K562 (cell line): Measurements from ENCODE around the gene KCNS1. TPM values are rescaled to one million over a fixed set of nuclear protein-coding genes. Genes with fewer than 3 reads are reported as not detected.

Experiments
- ZNF766 ChIP-seq: fragments of 200-800 bp; sonication (Bioruptor generic); conservative IDR thresholded peaks from 2 replicates; pipeline ENCODE4 v1.6.1; 2016; ENCODE audit warnings: missing genetic modification characterization, missing compliant biosample characterization
- polyA plus RNA-seq, 8 experiments: library from polyadenylated mRNA; depleted of rRNA in 4 of 8; stranded (reverse) in 5 of 8; unstranded in 3 of 8; fragments of >200 nt; fragmentation: Nextera tagmentation in 2 of 8; fragmentation: Illumina TruSeq in 1 of 8; extraction: Ambion mirVana in 2 of 8; extraction: Trizol in 1 of 8; gene quantifications; 2 replicates each; pipeline versions ENCODE4 v1.2.1 to v1.2.3, GENCODE V29; 2011 to 2014; ENCODE audit warnings: inconsistent platforms in 1 of 8, missing spikeins in 1 of 8
- total RNA-seq, 7 experiments: library from RNA; depleted of rRNA in 6 of 7; stranded (reverse); fragments of >200 nt in 6 of 7; fragmentation: Illumina TruSeq in 2 of 7; extraction: Trizol in 2 of 7; gene quantifications; 2 replicates each; pipeline versions ENCODE4 v1.2.1 to v1.2.3, GENCODE V29; 2011 to 2021; ENCODE audit warnings: low replicate concordance in 1 of 7
- TF ChIP-seq, protein P1 (sequence below), 2 experiments: fragments of 450-650 bp; IDR thresholded peaks; 2 replicates each; pipeline ENCODE4 v1.6.1; 2018; ENCODE audit warnings: mild to moderate bottlenecking in 2 of 2, low read depth in 1 of 2; ENCODE audit not compliant: partially characterized antibody in 2 of 2
- TF ChIP-seq, protein P2 (sequence below): fragments of 450-650 bp; IDR thresholded peaks from 2 replicates; pipeline ENCODE4 v1.6.1; 2016; ENCODE audit warnings: low read depth, mild to moderate bottlenecking, moderate library complexity
- TF ChIP-seq, protein P3 (sequence below): fragments of 250-450 bp; sonication (Bioruptor Pico); IDR thresholded peaks from 2 replicates; pipeline ENCODE4 v1.4.0; 2020; ENCODE audit warnings: mild to moderate bottlenecking, moderate library complexity, borderline replicate concordance
- TF ChIP-seq, protein P4 (sequence below): sonication (generic); formaldehyde crosslinking; IDR thresholded peaks from 2 replicates; pipeline ENCODE4 v1.8.0; 2023; ENCODE audit warnings: mild to moderate bottlenecking, missing genetic modification reagents

KCNS1 gene
- total and polyA plus RNA-seq, 9 of the 15 experiments (the other 6 are each of a cell fraction or from before 2014, with no cell fraction given): not detected

DNA sequence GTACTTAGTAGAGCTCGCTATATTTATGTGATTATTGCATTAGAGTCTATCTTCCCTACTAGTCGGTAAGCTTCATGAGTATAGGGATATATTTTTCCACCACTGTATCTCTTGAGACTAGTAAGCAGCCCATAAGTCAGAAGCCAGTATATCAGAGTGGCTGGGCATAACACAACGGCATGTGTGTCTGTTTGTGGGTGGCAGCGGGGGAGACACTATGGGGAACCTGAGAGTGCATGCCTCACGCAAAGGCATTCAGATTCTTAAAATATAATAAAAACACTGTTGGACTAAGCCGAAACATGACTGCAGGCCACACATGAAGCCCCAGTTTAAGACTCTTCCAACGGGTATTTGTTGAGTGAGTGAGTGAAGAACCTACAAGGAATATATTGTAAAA lies 8.0 kb downstream of the KCNS1 start (continued):
- TF ChIP-seq, protein P1, sequence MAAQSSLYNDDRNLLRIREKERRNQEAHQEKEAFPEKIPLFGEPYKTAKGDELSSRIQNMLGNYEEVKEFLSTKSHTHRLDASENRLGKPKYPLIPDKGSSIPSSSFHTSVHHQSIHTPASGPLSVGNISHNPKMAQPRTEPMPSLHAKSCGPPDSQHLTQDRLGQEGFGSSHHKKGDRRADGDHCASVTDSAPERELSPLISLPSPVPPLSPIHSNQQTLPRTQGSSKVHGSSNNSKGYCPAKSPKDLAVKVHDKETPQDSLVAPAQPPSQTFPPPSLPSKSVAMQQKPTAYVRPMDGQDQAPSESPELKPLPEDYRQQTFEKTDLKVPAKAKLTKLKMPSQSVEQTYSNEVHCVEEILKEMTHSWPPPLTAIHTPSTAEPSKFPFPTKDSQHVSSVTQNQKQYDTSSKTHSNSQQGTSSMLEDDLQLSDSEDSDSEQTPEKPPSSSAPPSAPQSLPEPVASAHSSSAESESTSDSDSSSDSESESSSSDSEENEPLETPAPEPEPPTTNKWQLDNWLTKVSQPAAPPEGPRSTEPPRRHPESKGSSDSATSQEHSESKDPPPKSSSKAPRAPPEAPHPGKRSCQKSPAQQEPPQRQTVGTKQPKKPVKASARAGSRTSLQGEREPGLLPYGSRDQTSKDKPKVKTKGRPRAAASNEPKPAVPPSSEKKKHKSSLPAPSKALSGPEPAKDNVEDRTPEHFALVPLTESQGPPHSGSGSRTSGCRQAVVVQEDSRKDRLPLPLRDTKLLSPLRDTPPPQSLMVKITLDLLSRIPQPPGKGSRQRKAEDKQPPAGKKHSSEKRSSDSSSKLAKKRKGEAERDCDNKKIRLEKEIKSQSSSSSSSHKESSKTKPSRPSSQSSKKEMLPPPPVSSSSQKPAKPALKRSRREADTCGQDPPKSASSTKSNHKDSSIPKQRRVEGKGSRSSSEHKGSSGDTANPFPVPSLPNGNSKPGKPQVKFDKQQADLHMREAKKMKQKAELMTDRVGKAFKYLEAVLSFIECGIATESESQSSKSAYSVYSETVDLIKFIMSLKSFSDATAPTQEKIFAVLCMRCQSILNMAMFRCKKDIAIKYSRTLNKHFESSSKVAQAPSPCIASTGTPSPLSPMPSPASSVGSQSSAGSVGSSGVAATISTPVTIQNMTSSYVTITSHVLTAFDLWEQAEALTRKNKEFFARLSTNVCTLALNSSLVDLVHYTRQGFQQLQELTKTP (IDR thresholded peaks at IDR 0.05; ENCODE audit: low read depth in 1 of 2, partially characterized antibody in 2 of 2): no peak
- TF ChIP-seq, protein P2, sequence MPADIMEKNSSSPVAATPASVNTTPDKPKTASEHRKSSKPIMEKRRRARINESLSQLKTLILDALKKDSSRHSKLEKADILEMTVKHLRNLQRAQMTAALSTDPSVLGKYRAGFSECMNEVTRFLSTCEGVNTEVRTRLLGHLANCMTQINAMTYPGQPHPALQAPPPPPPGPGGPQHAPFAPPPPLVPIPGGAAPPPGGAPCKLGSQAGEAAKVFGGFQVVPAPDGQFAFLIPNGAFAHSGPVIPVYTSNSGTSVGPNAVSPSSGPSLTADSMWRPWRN: no peak
- no peak for TF ChIP-seq ZNF766 (CRISPR knock-in tag)
- TF ChIP-seq, protein P3, sequence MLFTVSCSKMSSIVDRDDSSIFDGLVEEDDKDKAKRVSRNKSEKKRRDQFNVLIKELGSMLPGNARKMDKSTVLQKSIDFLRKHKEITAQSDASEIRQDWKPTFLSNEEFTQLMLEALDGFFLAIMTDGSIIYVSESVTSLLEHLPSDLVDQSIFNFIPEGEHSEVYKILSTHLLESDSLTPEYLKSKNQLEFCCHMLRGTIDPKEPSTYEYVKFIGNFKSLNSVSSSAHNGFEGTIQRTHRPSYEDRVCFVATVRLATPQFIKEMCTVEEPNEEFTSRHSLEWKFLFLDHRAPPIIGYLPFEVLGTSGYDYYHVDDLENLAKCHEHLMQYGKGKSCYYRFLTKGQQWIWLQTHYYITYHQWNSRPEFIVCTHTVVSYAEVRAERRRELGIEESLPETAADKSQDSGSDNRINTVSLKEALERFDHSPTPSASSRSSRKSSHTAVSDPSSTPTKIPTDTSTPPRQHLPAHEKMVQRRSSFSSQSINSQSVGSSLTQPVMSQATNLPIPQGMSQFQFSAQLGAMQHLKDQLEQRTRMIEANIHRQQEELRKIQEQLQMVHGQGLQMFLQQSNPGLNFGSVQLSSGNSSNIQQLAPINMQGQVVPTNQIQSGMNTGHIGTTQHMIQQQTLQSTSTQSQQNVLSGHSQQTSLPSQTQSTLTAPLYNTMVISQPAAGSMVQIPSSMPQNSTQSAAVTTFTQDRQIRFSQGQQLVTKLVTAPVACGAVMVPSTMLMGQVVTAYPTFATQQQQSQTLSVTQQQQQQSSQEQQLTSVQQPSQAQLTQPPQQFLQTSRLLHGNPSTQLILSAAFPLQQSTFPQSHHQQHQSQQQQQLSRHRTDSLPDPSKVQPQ (CRISPR knock-in tag): no peak
- TF ChIP-seq, protein P4, sequence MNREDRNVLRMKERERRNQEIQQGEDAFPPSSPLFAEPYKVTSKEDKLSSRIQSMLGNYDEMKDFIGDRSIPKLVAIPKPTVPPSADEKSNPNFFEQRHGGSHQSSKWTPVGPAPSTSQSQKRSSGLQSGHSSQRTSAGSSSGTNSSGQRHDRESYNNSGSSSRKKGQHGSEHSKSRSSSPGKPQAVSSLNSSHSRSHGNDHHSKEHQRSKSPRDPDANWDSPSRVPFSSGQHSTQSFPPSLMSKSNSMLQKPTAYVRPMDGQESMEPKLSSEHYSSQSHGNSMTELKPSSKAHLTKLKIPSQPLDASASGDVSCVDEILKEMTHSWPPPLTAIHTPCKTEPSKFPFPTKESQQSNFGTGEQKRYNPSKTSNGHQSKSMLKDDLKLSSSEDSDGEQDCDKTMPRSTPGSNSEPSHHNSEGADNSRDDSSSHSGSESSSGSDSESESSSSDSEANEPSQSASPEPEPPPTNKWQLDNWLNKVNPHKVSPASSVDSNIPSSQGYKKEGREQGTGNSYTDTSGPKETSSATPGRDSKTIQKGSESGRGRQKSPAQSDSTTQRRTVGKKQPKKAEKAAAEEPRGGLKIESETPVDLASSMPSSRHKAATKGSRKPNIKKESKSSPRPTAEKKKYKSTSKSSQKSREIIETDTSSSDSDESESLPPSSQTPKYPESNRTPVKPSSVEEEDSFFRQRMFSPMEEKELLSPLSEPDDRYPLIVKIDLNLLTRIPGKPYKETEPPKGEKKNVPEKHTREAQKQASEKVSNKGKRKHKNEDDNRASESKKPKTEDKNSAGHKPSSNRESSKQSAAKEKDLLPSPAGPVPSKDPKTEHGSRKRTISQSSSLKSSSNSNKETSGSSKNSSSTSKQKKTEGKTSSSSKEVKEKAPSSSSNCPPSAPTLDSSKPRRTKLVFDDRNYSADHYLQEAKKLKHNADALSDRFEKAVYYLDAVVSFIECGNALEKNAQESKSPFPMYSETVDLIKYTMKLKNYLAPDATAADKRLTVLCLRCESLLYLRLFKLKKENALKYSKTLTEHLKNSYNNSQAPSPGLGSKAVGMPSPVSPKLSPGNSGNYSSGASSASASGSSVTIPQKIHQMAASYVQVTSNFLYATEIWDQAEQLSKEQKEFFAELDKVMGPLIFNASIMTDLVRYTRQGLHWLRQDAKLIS (CRISPR knock-in tag): no peak
